Coronary artery (tissue), 2 donors: ENCODE measurements around the gene TBC1D24.
"Not testable (repeated sequence)": the region's sequence is repeated elsewhere in the genome, so short reads cannot be mapped to it uniquely, and the experiment has no call there.

Experiments
- DNase-seq: peaks from one replicate; pipeline ENCODE4 v3.0.0-alpha.2; 2017; ENCODE audit warnings: low spot score
- H3K27ac ChIP-seq, 2 donors: fragments of 200-600 bp; sonication (generic); one replicate each; pipeline ENCODE4 v1.5.1; 2016 to 2019
- H3K4me3 ChIP-seq: fragments of 200-600 bp; sonication (generic); 2 replicates; pipeline ENCODE4 v1.5.1; 2016; ENCODE audit warnings: mild to moderate bottlenecking, moderate library complexity
- TF ChIP-seq, protein P1 (sequence below): fragments of 200-600 bp; sonication (generic); IDR thresholded peaks from one replicate; pipeline ENCODE4 v1.5.1; 2019; ENCODE audit warnings: antibody characterized with exemption

Gene TBC1D24

GRCh38 chr16:2437032-2437790 lies 37.7 kb upstream of the TBC1D24 start:
- DNase-seq: no peak
- Histone ChIP-seq H3K4me3 (no peak overlapping the region), H3K27ac (no peak overlapping the region)
- TF ChIP-seq, protein P1, sequence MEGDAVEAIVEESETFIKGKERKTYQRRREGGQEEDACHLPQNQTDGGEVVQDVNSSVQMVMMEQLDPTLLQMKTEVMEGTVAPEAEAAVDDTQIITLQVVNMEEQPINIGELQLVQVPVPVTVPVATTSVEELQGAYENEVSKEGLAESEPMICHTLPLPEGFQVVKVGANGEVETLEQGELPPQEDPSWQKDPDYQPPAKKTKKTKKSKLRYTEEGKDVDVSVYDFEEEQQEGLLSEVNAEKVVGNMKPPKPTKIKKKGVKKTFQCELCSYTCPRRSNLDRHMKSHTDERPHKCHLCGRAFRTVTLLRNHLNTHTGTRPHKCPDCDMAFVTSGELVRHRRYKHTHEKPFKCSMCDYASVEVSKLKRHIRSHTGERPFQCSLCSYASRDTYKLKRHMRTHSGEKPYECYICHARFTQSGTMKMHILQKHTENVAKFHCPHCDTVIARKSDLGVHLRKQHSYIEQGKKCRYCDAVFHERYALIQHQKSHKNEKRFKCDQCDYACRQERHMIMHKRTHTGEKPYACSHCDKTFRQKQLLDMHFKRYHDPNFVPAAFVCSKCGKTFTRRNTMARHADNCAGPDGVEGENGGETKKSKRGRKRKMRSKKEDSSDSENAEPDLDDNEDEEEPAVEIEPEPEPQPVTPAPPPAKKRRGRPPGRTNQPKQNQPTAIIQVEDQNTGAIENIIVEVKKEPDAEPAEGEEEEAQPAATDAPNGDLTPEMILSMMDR: no peak

- Histone ChIP-seq H3K4me3 (no peak overlapping the region), H3K27ac (no peak overlapping the region)
- TF ChIP-seq, protein P1: no peak
- DNase-seq: no peak
Measured at GRCh38 chr16:2438121-2438520, 36.8 kb upstream of the TBC1D24 start.

DNA sequence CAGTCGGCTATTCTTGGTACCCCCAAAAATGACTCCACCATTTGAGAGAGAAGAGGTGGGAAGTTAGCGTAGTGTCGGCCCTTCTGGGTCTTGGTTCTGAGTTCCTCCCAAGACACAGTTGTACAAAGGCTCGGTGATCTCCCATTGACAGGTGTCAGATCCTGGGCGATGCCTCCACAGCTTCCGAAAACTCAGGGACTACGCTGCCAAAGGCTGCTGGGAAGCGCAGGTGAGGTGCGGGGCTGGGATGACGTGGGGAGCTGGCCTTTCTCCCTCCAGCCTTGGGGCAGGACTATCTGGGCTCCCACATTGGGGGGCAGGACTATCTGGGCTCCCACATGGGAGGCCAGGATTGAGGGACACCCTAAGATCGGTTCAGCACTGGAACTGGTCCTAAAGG lies 35.3 kb upstream of the TBC1D24 start:
- TF ChIP-seq, protein P1: no peak
- Histone ChIP-seq H3K4me3 (no peak overlapping the region), H3K27ac (no peak overlapping the region)
- DNase-seq: no peak

DNA sequence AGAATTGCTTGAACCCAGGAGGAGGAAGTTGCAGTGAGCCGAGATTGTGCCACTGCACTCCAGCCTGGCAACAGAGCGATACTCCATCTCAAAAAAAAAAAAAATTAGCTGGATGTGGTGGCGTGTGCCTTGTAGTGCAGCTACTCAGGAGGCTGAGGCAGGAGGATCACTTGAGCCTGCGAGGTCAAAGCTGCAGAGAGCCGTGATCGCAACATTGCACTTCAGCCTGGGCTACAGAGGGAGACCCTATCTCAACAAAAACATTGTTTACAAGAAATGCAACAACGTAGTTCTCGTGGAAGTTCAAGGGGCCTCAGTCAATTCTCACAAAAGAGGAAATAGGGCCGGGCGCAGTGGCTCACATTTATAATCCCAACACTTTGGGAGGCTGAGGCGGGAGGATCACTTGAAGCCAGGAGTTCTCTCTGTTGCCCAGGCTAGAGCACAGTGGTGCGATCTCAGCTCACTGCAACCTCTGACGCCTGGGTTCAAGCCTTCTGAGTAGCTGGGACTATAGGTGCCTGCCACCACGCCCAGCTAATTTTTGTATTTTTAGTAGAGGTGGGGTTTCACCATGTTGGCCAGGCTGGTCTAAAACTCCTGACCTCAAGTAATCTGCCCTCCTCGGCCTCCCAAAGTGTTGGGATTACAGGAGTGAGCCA lies 33.7 kb upstream of the TBC1D24 start:
- H3K27ac ChIP-seq, DNase-seq, H3K4me3 ChIP-seq: not testable (repeated sequence)

DNA sequence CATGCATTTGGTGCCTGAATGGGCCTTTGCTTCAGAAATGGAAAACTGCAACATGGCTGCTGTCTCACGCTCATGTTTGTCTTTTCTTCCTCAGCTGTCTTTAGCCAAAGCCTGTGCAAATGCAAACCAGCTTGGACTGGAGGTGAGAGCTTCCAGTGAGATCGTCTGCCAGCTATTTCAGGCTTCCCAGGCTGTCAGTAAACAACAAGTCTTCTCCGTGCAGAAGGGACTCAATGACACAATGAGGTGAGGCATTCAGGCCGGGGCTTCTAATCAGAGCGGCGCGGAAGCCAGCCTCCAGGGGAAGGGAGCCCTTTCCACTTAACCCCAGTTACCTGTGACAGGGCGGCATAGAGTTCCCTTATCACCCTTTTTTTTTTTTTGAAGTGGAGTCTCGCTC lies 31.4 kb upstream of the TBC1D24 start:
- TF ChIP-seq, protein P1: no peak
- Histone ChIP-seq H3K4me3 (no peak overlapping the region), H3K27ac (no peak overlapping the region)
- no peak for DNase-seq

GRCh38 chr16:2447920-2448583 lies 26.9 kb upstream of the TBC1D24 start:
- no peak overlapping the region for H3K4me3 ChIP-seq
- no peak overlapping the region for H3K27ac ChIP-seq
- TF ChIP-seq, protein P1: no peak
- no peak for DNase-seq

GRCh38 chr16:2449118-2449517 lies 25.8 kb upstream of the TBC1D24 start:
- Histone ChIP-seq H3K27ac (no peak overlapping the region), H3K4me3 (no peak overlapping the region)
- DNase-seq: no peak
- TF ChIP-seq, protein P1: no peak
